Kidney epithelial cell (primary cell): Measurements from ENCODE around the gene PHLDB1. TPM values are rescaled to one million over a fixed set of nuclear protein-coding genes. Genes with fewer than 3 reads are reported as not detected.

Experiments
- DNase-seq: peaks from one replicate; pipeline ENCODE4 v3.0.0-alpha.2; 2010; ENCODE audit warnings: low read depth
- H3K27me3 ChIP-seq: 2 replicates; pipeline ENCODE4 v1.6.0; 2011; ENCODE audit warnings: low read length; ENCODE audit not compliant: control insufficient read depth, insufficient read depth
- H3K36me3 ChIP-seq: 2 replicates; pipeline ENCODE4 v1.5.1; 2011; ENCODE audit warnings: low read length; ENCODE audit not compliant: control insufficient read depth, insufficient read depth
- H3K4me3 ChIP-seq: 2 replicates; pipeline ENCODE4 v1.5.1; 2011; ENCODE audit warnings: low read depth, mild to moderate bottlenecking, control low read depth, low read length
- total RNA-seq: library from RNA; depleted of rRNA; stranded (reverse); fragments of >200 nt; gene quantifications from 2 replicates; pipeline ENCODE4 v1.2.3, GENCODE V29; 2015
- TF ChIP-seq, protein P1 (sequence below): IDR thresholded peaks from 2 replicates; pipeline ENCODE4 v1.5.1; 2011; ENCODE audit warnings: mild to moderate bottlenecking, moderate library complexity, low read length, control low read depth, inconsistent platforms; ENCODE audit not compliant: insufficient read depth, poor library complexity, severe bottlenecking

PHLDB1 gene
- total RNA-seq, 1 donor from 2014 or later, result 107 TPM

DNA sequence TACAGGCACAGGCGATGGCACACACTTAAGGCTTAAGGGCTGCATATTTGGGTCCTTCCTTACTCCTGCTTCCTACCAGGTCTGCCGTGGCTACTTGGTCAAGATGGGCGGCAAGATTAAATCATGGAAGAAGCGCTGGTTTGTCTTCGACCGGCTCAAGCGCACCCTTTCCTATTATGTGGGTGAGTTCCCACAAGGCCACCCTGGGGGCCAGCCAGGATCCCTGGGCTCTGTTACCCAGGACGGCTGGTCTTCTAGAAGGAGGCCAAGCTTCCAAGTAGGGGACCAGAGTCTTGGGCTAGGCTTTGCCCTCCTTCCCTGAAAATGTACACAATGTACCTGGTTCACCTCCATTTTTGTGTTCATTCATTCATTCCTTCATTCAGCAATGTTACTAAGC, 43.0 kb downstream of the PHLDB1 start:
- Histone ChIP-seq H3K27me3 (no peaks in the 10 kb centered on the region), H3K36me3 (peaks cover 11% of the 10 kb centered on the region), H3K4me3 (no peak overlapping the region)
- TF ChIP-seq, protein P1, sequence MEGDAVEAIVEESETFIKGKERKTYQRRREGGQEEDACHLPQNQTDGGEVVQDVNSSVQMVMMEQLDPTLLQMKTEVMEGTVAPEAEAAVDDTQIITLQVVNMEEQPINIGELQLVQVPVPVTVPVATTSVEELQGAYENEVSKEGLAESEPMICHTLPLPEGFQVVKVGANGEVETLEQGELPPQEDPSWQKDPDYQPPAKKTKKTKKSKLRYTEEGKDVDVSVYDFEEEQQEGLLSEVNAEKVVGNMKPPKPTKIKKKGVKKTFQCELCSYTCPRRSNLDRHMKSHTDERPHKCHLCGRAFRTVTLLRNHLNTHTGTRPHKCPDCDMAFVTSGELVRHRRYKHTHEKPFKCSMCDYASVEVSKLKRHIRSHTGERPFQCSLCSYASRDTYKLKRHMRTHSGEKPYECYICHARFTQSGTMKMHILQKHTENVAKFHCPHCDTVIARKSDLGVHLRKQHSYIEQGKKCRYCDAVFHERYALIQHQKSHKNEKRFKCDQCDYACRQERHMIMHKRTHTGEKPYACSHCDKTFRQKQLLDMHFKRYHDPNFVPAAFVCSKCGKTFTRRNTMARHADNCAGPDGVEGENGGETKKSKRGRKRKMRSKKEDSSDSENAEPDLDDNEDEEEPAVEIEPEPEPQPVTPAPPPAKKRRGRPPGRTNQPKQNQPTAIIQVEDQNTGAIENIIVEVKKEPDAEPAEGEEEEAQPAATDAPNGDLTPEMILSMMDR, result no peak
- no peak for DNase-seq

DNA sequence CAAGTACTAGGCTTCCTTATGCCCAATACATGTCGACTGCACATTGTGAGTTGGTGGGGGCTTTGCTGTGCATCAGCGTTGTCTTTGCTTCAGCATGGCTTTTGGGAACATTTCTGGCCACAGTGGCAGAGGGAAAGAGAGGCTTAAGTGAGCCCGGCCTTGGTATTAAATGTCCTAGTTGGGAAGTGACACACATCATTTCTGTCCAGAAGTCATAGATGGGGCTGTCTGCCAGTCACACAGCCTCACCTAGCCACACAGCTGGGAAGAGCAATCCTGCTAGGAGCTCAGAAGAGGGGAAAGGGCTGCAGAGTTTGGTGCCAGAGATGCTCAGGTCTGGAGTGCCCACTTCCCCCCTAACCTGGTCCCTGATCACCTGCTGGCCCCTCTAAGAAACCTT, 44.4 kb downstream of the PHLDB1 start:
- no peaks in the 10 kb centered on the region for H3K27me3 ChIP-seq
- H3K36me3 ChIP-seq, result peaks cover 8% of the 10 kb centered on the region
- TF ChIP-seq, protein P1, result no peak

DNA sequence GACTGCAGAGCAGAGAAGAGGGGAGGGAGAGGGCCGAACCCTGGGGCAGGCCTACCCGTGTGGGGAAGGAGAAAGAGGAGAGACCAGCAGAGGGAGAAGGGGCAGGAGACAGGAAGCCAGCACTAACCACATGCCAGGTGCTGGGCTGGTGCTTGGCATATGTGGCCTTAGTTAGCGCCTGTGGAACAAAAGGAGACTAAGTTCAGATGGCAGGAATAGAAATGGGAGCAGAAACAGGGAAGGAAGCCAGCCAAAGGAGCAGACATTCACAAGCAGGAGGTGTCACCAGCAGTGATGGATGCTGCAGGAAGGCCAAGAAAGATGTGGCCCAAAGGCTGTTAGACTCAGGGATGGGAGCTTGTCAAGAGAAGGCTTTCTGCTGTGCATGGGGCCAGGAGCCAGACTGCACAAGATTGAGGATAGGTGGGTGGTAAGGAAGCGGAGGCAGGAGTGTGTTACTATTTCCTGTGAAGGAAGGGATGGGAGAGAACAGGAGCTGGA, 45.3 kb downstream of the PHLDB1 start:
- TF ChIP-seq, protein P1, result no peak
- peaks cover 8% of the 10 kb centered on the region for H3K36me3 ChIP-seq
- H3K4me3 ChIP-seq, result no peak overlapping the region
- DNase-seq, result no peak
- no peaks in the 10 kb centered on the region for H3K27me3 ChIP-seq

More for the DNA sequence above, 44.4 kb downstream of the PHLDB1 start:
- DNase-seq, result no peak
- no peak overlapping the region for H3K4me3 ChIP-seq

DNA sequence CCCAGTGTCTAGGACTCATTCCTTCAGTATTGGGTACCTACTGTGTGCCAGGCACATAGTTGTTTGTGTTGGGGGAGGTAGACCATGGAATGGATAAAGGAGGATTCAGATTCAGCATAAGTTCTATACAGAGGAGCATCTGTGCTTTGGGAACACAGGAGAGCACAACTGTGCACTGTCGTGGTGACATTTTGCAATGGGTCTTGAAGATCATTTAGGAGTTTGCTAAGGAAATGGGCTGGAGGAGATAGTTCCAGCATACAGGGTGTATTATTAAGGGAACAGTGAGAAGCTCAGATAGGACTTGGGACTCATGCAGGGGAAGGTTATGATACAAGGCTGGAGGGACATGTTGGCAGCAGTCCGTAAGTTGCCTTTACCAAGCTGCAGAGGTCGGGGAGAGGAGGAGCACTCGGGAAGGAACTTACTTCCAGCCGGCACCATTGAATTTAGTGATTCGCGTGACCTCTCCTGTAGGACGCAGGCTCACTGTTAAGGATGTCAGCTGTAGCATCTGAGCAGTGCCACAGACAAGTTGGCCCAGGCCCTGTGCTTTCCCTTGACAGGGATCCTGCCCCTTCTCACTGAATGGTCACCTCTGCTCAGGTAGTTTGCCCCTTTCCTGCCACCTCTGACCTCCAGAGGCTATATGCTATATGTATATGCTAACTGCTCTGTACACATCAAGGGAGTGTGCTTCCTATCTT, 46.4 kb downstream of the PHLDB1 start:
- no peak overlapping the region for H3K4me3 ChIP-seq
- H3K27me3 ChIP-seq, result no peaks in the 10 kb centered on the region
- TF ChIP-seq, protein P1, result no peak
- DNase-seq, result no peak
- H3K36me3 ChIP-seq, result peaks cover 9% of the 10 kb centered on the region

DNA sequence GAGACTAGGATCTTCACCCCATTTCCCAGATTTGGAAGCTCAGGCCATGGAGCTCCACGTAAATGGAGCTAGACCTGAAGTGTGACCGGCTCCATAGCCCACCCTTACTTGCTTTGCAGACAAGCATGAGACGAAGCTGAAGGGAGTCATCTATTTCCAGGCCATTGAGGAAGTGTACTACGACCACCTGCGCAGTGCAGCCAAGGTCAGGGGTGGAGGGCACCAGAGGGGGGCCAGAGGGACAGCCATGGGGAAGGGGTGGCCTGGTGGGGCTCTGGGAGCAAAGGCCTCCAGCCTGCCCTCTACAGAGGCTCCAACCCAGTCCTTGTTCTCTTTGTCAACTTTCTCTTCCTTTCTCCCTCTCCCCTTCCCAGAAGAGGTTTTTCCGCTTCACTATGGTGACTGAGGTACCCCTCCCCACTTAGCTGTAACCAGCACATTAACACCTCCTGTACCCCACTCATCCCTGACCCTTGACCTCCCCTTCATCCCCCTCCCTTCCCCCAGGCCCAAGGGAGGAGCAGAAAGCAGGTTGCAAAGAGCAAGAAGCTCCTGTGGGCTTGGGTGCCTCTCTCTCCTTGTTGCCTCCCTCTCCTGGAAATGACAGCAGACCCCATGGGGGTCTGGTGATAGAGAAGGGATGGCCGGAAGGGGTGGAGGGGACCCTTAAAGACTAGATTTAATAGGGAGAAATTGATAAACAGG, 48.2 kb downstream of the PHLDB1 start:
- Histone ChIP-seq H3K36me3 (peaks cover 8% of the 10 kb centered on the region), H3K27me3 (no peaks in the 10 kb centered on the region), H3K4me3 (no peak overlapping the region)
- DNase-seq, result no peak
- TF ChIP-seq, protein P1, result no peak
